Astrocyte (in vitro differentiated cells and primary cell): ENCODE results near the gene ZNF827. TPM values are rescaled to one million over a fixed set of nuclear protein-coding genes. Genes with fewer than 3 reads are reported as not detected.

ENCODE experiments used
- DNase-seq: peaks from one replicate; pipeline ENCODE4 v3.0.0-alpha.2; 2010; ENCODE audit warnings: low read depth
- FAIRE-seq: peaks from 2 replicates; lab custom pipeline; 2011; peaks lifted over from hg19 to GRCh38; lab: Jason Lieb, UNC
- H2AFZ ChIP-seq: 2 replicates; pipeline ENCODE4 v1.6.0; 2012; ENCODE audit warnings: low read depth, low read length, inconsistent platforms
- H3K27ac ChIP-seq: 2 replicates; pipeline ENCODE4 v1.5.1; 2011; ENCODE audit warnings: low read depth, low read length, inconsistent platforms
- H3K27me3 ChIP-seq: 2 replicates; pipeline ENCODE4 v1.6.0; 2011; ENCODE audit warnings: low read length, inconsistent platforms; ENCODE audit not compliant: insufficient read depth
- H3K36me3 ChIP-seq: 2 replicates; pipeline ENCODE4 v1.5.1; 2011; ENCODE audit warnings: low read length, inconsistent platforms; ENCODE audit not compliant: insufficient read depth
- H3K4me1 ChIP-seq: 2 replicates; pipeline ENCODE4 v1.5.1; 2011; ENCODE audit warnings: low read length, inconsistent platforms; ENCODE audit not compliant: insufficient read depth
- H3K4me2 ChIP-seq: 2 replicates; pipeline ENCODE4 v1.6.0; 2012; ENCODE audit warnings: low read length, inconsistent platforms
- H3K4me3 ChIP-seq: 2 replicates; pipeline ENCODE4 v1.5.1; 2011; ENCODE audit warnings: low read depth, mild to moderate bottlenecking, low read length, inconsistent platforms; ENCODE audit not compliant: insufficient read depth
- H3K79me2 ChIP-seq: 2 replicates; pipeline ENCODE4 v1.6.0; 2012; ENCODE audit warnings: mild to moderate bottlenecking, low read length, inconsistent platforms; ENCODE audit not compliant: insufficient read depth
- H3K9ac ChIP-seq: 2 replicates; pipeline ENCODE4 v1.6.0; 2012; ENCODE audit warnings: mild to moderate bottlenecking, low read length, inconsistent platforms
- H3K9me3 ChIP-seq: 2 replicates; pipeline ENCODE4 v1.5.1; 2012; ENCODE audit warnings: low read depth, mild to moderate bottlenecking, low read length, inconsistent platforms; ENCODE audit not compliant: insufficient read depth
- H4K20me1 ChIP-seq: 2 replicates; pipeline ENCODE4 v1.6.0; 2012; ENCODE audit warnings: low read length, inconsistent platforms; ENCODE audit not compliant: insufficient read depth
- H3K27ac Mint-ChIP-seq: one replicate; pipeline ENCODE4 v1.8.0; 2021; ENCODE audit warnings: mild to moderate bottlenecking, mixed read lengths; ENCODE audit not compliant: unreplicated experiment
- H3K27me3 Mint-ChIP-seq: one replicate; pipeline ENCODE4 v1.8.0; 2021; ENCODE audit warnings: low read depth, mixed read lengths; ENCODE audit not compliant: unreplicated experiment
- H3K36me3 Mint-ChIP-seq: one replicate; pipeline ENCODE4 v1.8.0; 2021; ENCODE audit warnings: low read depth, mixed read lengths; ENCODE audit not compliant: unreplicated experiment
- H3K4me1 Mint-ChIP-seq: one replicate; pipeline ENCODE4 v1.8.0; 2021; ENCODE audit warnings: low read depth, mixed read lengths; ENCODE audit not compliant: unreplicated experiment
- H3K4me3 Mint-ChIP-seq: one replicate; pipeline ENCODE4 v1.8.0; 2021; ENCODE audit warnings: mild to moderate bottlenecking, moderate library complexity, mixed read lengths; ENCODE audit not compliant: unreplicated experiment
- H3K9me3 Mint-ChIP-seq: one replicate; pipeline ENCODE4 v1.8.0; 2021; ENCODE audit warnings: mild to moderate bottlenecking, mixed read lengths; ENCODE audit not compliant: unreplicated experiment
- EZH2 ChIP-seq: IDR thresholded peaks from 2 replicates; pipeline ENCODE4 v1.6.1; 2012; ENCODE audit warnings: mild to moderate bottlenecking, low read length, inconsistent platforms; ENCODE audit not compliant: insufficient read depth
- total RNA-seq: library from RNA; stranded (reverse); gene quantifications from 2 replicates; pipeline ENCODE4 v1.2.1, GENCODE V29; 2021
- TF ChIP-seq, protein P1 (sequence below): IDR thresholded peaks from 2 replicates; pipeline ENCODE4 v1.5.1; 2011; ENCODE audit warnings: low read depth, mild to moderate bottlenecking, inconsistent platforms, low read length, moderate library complexity; ENCODE audit not compliant: insufficient read depth

Gene ZNF827
- total RNA-seq, 1 donor from 2014 or later = 39.7 TPM

DNA sequence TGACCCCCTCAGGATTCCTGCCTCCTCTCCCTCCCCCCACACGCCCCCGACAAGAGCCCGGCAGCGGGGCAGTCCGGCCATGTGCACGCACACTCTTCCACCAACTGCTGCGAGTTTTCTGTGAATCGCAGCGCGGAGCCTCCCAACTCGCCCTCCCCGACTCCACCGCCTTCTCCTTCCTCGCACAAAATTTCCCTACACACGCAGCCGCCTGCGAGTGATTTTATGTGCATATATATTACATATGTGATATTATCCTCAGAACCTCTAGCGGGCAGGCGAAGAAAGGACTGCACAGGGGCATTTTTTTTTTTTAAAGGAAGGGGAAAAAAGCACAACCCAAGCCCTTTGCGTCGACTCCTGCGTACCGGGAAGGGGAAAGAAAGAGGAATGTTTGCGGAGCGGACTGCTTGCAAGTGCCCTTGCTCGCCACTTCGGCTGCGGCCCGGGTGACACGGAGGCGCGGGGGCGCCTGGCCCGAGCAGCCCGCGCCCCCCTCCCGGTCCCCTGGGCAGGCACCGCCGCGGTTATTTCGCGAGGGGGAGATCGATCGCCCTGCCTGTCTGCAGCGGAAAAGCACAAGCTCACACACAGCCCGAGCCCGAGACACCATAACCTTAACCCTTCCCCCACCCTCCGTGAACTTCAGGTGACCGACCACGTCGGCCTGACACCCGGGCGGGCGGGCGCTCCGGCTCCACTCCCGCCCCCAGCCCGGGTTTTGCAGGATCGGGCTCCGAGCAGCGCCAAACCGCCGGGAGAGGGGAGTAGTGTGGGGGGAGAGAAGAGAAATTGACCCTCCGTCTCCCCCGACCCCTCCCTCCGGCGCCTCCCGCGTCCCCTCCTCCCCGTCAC is 2.3 kb downstream of the ZNF827 start:
- TF ChIP-seq, protein P1, sequence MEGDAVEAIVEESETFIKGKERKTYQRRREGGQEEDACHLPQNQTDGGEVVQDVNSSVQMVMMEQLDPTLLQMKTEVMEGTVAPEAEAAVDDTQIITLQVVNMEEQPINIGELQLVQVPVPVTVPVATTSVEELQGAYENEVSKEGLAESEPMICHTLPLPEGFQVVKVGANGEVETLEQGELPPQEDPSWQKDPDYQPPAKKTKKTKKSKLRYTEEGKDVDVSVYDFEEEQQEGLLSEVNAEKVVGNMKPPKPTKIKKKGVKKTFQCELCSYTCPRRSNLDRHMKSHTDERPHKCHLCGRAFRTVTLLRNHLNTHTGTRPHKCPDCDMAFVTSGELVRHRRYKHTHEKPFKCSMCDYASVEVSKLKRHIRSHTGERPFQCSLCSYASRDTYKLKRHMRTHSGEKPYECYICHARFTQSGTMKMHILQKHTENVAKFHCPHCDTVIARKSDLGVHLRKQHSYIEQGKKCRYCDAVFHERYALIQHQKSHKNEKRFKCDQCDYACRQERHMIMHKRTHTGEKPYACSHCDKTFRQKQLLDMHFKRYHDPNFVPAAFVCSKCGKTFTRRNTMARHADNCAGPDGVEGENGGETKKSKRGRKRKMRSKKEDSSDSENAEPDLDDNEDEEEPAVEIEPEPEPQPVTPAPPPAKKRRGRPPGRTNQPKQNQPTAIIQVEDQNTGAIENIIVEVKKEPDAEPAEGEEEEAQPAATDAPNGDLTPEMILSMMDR = peak; percentile 12
- TF ChIP-seq EZH2 = no peak

GRCh38 chr4:145935253-145936141 is 3.1 kb downstream of the ZNF827 start:
- Histone ChIP-seq H4K20me1 (peaks cover 30% of the 10 kb centered on the region), H3K9me3 (no peaks in the 10 kb centered on the region), H2AFZ (peak overlapping the region; percentile 54), H3K9ac (peak overlapping the region; percentile 99), H3K79me2 (peaks cover 66% of the 10 kb centered on the region), H3K4me1 (peaks cover 23% of the 10 kb centered on the region), H3K27me3 (no peaks in the 10 kb centered on the region), H3K27ac (peak overlapping the region; percentile 89), H3K36me3 (no peaks in the 10 kb centered on the region), H3K4me3 (peak overlapping the region; percentile 79), H3K4me2 (peak overlapping the region; percentile 86)
- no peaks in the 10 kb centered on the region for H3K27me3 Mint-ChIP-seq
- H3K9me3 Mint-ChIP-seq = no peaks in the 10 kb centered on the region
- DNase-seq (no peak), FAIRE-seq (no peak)
- H3K4me1 Mint-ChIP-seq = peaks cover 38% of the 10 kb centered on the region
- peak overlapping the region; percentile 95 for H3K27ac Mint-ChIP-seq
- peak overlapping the region; percentile 95 for H3K4me3 Mint-ChIP-seq
- no peaks in the 10 kb centered on the region for H3K36me3 Mint-ChIP-seq
- TF ChIP-seq, protein P1 = no peak
- TF ChIP-seq EZH2 = no peak

More for the DNA sequence above, 2.3 kb downstream of the ZNF827 start:
- H4K20me1 ChIP-seq = peaks cover 23% of the 10 kb centered on the region
- peak overlapping the region; percentile 79 for H3K4me3 ChIP-seq
- H3K79me2 ChIP-seq = peaks cover 57% of the 10 kb centered on the region
- H3K27me3 Mint-ChIP-seq = no peaks in the 10 kb centered on the region
- H3K27me3 ChIP-seq = no peaks in the 10 kb centered on the region
- FAIRE-seq = no peak
- no peaks in the 10 kb centered on the region for H3K9me3 ChIP-seq
- peak overlapping the region; percentile 89 for H3K27ac ChIP-seq
- H3K4me2 ChIP-seq = peak overlapping the region; percentile 86
- no peaks in the 10 kb centered on the region for H3K36me3 ChIP-seq
- peak overlapping the region; percentile 99 for H3K9ac ChIP-seq
- H3K36me3 Mint-ChIP-seq = no peaks in the 10 kb centered on the region
- H3K4me1 ChIP-seq = peaks cover 23% of the 10 kb centered on the region
- DNase-seq = peak; percentile 69
- peak overlapping the region; percentile 54 for H2AFZ ChIP-seq
- H3K4me1 Mint-ChIP-seq = peaks cover 33% of the 10 kb centered on the region
- H3K9me3 Mint-ChIP-seq = no peaks in the 10 kb centered on the region
- H3K27ac Mint-ChIP-seq = peak overlapping the region; percentile 95
- H3K4me3 Mint-ChIP-seq = peak overlapping the region; percentile 95
